ENCODE results near the gene GALNT3.

DNA sequence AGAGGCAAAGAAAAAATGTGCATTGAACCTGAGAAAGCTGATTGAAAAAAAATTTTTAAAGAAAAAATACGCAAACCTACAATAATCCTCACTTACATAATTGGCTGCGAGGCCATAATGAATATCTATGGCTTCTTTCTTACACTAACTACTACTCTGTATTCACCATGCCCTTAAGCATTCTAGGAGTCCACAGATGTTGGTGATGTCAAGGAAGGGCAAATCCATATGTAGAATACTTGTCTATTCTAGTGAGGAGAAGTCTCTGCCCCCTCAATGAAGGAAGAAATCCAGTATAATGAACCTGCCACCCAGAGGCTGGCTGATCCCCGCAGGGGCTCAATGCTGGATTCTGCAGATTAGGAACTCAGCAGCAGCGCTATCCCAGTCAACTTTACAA lies 14.3 kb downstream of the GALNT3 start:
- TF ChIP-seq, protein P1, sequence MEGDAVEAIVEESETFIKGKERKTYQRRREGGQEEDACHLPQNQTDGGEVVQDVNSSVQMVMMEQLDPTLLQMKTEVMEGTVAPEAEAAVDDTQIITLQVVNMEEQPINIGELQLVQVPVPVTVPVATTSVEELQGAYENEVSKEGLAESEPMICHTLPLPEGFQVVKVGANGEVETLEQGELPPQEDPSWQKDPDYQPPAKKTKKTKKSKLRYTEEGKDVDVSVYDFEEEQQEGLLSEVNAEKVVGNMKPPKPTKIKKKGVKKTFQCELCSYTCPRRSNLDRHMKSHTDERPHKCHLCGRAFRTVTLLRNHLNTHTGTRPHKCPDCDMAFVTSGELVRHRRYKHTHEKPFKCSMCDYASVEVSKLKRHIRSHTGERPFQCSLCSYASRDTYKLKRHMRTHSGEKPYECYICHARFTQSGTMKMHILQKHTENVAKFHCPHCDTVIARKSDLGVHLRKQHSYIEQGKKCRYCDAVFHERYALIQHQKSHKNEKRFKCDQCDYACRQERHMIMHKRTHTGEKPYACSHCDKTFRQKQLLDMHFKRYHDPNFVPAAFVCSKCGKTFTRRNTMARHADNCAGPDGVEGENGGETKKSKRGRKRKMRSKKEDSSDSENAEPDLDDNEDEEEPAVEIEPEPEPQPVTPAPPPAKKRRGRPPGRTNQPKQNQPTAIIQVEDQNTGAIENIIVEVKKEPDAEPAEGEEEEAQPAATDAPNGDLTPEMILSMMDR (IDR thresholded peaks at IDR 0.05), result no peak
- TF ChIP-seq POLR2AphosphoS5 (IDR thresholded peaks at IDR 0.05) (no peak), EP300 (IDR thresholded peaks at IDR 0.05; ENCODE audit: low read depth) (no peak), POLR2A (IDR thresholded peaks at IDR 0.05) (no peak)
